ENCODE data around the gene LDLRAD2.
"Not testable (repeated sequence)": the region's sequence is repeated elsewhere in the genome, so short reads cannot be mapped to it uniquely, and the experiment has no call there.

The LDLRAD2 gene

GRCh38 chr1:21811875-21812305 is at the start of gene LDLRAD2:
LDLRAD2 (plus strand) TSS chr1:21812265; CDS start chr1:21812452, 187 bp downstream.
- DNase-seq = no peak

DNA sequence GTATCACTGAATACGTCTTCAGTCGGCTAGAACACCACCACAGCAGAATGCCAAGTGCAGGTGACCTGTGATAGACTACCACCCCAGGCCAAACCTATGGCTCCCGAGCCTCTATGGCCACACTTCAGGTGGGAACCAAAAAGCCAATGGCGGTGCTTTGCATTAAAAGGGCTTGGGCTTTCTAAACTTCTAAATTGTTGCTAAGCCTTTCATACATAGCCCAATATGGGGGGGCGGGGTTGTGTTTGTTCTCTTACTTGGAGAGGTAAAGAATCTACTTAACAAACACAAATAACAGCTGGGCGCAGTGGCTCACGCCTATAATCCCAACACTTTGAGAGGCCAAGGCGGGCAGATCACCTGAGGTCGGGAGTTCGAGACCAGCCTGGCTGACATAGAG is 48.8 kb upstream of the LDLRAD2 start:
- no peak for DNase-seq

GRCh38 chr1:21763694-21764419 is 48.2 kb upstream of the LDLRAD2 start:
- no peak for DNase-seq

DNA sequence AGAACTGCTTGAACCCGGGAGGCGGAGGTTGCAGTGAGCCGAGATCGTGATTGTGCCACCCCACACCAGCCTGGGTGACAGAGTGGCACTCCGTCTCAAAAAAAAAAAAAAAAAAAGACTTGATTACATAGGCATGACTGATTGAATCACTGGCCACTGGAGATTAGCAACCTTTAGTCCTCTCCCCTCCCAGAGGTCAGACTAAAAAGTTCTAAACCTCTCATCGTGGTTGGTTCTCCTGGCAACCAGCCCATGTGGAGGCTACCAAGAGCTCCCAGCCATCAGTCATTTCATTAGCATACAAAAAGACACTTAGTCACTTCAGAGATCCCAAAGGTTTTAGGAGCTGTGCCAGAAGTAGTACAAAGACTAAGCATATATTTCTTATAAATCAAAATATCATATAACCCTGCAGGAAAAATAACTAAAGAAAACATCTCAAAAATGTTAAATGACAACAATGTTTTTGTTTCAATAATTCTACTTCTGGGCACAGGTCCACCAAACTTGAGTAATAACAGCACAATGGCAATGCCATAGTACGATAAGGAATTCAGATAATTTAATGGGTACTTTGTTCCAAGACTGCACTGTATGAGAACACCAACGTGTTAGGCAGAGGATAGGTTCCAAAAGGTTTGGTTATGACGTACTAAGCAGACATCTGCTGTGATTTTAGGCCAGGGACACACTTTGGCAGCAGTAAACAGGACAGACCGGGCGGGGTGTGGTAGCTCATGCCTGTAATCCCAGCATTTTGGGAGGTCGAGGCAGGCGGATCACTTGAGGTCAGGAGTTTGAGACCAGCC is 47.2 kb upstream of the LDLRAD2 start:
- peak; percentile 81 for DNase-seq

DNA sequence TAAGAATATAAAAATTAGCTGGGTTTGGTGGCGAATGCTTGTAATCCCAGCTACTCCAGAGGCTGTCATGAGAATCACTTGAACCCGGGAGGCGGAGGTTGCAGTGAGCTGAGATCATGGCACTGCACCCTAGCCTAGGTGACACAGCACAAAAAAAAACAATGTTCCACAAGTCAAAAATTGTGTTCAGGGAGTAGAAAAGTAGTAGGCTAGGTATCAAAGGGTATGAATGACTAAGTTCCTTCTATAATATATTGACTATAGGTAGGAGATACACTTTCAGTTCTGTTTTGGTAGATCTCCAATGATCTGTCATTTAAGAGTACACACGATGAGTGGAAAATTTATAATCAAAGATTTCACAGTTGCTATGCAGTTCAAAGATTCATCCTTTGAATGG is 45.9 kb upstream of the LDLRAD2 start:
- DNase-seq = no peak

GRCh38 chr1:21767106-21767505 is 45.0 kb upstream of the LDLRAD2 start:
- not testable (repeated sequence) for DNase-seq

DNA sequence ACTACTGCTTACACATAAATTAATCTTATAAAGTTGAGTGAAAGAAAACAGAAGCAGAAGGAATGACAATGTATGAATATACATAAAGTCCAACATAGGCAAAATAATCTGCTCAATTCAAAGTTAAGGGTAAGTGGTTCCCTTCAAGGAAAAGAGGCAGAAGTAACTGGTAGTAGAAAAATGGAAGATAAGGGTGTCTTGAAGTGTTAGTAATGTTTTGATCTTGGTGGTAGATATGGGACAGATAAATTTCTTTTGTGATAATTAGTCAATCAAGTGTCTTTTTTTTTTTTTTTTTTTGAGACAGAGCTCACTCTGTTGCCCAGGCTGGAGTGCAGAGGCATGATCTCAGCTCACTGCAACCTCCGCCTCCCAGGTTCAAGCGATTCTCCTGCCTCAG is 41.9 kb upstream of the LDLRAD2 start:
- DNase-seq = no peak

DNA sequence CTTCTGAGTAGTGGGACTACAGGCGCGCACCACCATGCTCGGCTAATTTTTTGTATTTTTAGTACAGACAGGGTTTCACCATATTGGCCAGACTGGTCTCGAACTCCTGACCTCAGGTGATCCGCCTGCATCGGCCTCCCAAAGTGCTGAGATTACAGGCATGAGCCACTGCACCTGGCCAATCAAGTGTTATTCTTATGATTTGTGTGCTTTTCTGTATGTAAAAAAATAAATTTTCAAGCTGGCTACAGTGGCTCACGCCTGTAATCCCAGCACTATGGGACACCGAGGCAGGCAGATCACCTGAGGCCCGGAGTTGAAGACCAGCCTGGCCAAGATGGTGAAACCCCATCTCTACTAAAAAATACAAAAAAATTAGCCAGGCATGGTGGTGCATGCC is 41.5 kb upstream of the LDLRAD2 start:
- not testable (repeated sequence) for DNase-seq

DNA sequence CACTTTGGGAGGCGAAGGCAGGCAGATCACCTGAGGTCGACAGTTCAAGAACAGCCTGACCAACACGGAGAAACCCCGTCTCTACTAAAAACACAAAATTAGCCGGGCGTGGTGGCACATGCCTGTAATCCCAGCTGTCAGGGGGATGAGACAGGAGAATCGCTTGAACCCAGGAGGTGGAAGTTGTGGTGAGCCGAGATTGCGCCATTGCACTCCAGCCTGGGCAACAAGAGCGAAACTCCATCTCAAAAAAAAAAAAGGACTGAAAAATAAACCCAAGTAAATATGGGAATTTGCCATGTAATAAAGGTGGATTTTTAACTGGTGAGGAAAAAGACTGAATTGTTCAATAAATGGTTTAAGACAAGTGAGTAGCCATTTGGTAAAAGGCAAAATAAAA is 40.4 kb upstream of the LDLRAD2 start:
- DNase-seq = not testable (repeated sequence)

- no peak for DNase-seq
Measured at GRCh38 chr1:21773585-21773984, 38.5 kb upstream of the LDLRAD2 start.

DNA sequence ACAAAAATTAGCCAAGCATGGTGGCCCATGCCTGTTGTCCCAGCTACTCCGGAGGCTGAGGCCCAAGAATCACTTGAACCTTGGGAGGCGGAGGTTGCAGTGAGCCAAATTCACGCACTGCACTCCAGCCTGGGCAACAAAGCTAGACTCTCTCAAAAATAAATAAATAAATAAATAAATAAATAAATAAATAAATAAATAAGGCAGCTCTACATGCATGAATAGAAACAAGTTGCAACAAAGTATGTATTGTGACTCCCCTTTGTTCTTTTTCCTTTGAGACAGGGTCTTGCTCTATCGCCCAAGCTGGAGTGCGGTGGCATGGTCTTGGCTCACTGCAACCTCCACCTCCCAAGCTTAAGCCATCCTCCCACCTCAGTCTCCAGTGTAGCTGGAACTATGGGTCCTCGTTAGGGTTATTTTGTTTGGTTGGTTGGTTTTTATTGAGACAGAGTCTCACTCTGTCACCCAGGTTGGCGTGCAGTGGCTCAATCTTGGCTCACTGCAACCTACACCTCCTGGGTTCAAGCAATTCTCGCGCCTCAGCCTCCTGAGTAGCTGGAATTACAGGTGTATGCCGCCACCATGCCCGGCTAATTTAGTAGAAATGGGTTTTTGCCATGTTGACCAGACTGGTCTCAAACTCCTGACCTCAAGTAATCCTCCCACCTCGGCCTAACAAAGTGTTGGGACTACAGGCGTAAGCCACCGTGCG is 37.1 kb upstream of the LDLRAD2 start:
- DNase-seq = no peak

DNA sequence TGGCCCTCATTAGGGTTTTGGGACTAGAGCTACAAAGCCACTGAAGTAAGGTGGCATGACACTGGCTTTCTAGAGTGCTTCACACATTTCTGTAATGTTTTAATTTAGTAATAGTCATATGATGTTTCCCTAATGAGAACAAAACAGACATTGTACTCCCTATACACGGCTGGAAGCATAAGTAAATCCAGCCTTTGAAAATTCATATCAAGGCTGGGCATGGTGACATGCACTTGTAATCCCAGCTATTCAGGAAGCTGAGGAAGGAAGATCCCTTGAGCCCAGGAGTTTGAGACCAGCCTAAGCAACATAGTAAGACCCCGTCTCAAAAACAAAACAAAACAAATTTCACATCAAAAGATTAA is 36.5 kb upstream of the LDLRAD2 start:
- DNase-seq = no peak

- DNase-seq = no peak
Measured at GRCh38 chr1:21775985-21776562, 36.0 kb upstream of the LDLRAD2 start.

GRCh38 chr1:21776925-21777324 is 35.1 kb upstream of the LDLRAD2 start:
- not testable (repeated sequence) for DNase-seq

DNA sequence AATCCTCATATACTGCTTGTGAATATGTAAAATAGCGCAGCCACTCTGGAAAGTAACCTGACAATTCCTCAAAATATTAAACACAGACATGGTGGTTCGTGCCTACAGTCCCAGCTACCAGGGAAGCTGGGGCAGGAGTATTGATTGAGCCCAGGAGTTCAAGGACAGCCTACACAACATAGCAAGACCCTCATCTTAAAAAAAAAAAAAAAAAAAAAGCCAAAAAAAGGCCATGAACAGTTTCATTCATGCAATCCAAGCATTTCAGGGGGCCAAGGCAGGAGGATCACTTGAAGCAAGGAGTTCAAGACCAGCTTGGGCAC is 33.7 kb upstream of the LDLRAD2 start:
- DNase-seq = no peak

GRCh38 chr1:21779613-21780521 is 32.2 kb upstream of the LDLRAD2 start:
- no peak for DNase-seq

DNA sequence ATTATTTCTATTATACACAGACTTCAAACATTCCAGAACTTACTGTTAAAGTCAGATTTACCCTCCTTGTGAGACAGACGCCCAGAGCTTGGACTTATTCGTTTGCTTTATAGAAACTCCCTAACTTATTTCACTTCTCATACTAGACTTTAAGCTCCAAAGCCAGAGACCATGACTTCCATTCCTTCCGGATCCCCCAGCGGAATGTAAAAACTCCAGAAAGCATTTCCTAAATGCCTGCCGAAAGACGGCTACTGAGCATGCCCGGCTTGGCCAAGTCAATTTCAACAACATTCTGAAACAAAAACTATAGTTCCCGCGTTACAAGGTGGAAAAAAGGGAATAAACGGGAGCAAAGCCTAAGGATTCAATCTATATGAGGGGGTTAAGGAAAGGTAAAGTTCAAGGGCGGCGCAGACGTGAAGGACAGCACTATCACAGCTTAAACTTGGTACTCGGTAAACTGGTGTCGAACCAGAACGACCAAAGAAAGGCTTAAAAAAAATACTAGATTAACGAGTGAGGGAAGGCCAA is 30.2 kb upstream of the LDLRAD2 start:
- DNase-seq = no peak

GRCh38 chr1:21782349-21782867 is 29.7 kb upstream of the LDLRAD2 start:
- peak; percentile 18 for DNase-seq

DNA sequence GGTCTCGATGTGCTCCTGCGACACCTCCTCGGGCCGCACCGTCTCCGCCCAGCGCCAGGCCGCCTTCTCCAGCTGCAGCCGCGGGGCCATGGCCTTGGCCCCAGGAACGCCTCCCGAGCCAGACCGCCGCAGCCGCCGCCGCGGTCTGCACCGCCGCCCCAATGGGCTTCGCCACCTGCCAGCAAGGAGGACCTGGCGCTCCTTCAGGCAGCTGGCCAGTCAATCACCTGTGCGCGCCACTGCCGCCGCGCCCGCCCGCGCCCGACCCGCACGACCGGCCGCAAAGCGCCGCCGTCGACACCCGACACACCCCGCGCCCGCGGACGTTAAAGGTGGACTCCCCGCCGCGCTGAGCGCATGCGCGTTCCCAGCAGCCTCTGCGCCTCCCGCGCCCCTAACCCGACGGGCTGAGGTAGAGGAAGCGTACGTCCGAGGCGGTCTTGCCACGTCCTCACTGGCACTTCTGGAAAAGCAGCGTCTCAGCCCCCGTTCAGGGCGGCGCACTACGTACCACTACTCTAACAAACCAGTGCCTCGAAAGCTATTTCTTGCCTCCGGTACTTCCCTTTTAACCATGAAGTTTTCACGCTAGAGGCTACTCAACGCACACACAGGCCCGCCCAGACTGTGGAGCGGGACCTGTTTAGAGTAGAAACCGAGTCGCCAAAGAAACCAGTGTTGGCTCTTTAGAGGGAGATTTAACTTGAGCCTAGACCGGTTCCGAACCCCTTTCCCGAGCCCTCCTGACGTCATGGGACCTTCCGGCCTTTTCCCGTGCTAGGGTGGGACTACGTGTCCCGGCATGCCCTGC is 29.0 kb upstream of the LDLRAD2 start, which contains the start of gene USP48:
Gene USP48, minus strand, starts transcription at position 282 of the 811 bp plus-strand sequence. Its CDS starts 192 bp downstream, at position 90.
- DNase-seq = peak; percentile 94

Measured in T1000 (cell line).